HEK293 (cell line): Measurements from ENCODE around the gene CLIC4.

ENCODE experiments used
- CTCF ChIA-PET: fragments of 350-600 bp; formaldehyde crosslinking; extraction: SDS; loops from one replicate; lab custom pipeline; 2021; ENCODE audit warnings: antibody characterized with exemption; lab: Yijun Ruan, JAX
- POLR2A ChIA-PET: fragments of 300-600 bp; formaldehyde crosslinking; extraction: SDS; loops from one replicate; lab custom pipeline; 2020; ENCODE audit warnings: antibody characterized with exemption, inconsistent platforms; lab: Yijun Ruan, JAX
- H3K27ac ChIP-seq: fragments of 200-500 bp; sonication (Bioruptor generic); 2 replicates; pipeline ENCODE4 v1.5.1; 2014; ENCODE audit warnings: low read depth, low read length, control low read depth, inconsistent platforms; ENCODE audit errors: extremely low read depth
- H3K36me3 ChIP-seq, 2 experiments: fragments of 200-500 bp in 1 of 2; sonication (Bioruptor generic) in 1 of 2; 1 replicate in 1 of 2; 2 replicates in 1 of 2; pipeline ENCODE4 v1.5.1; 2014 to 2017; ENCODE audit warnings: inconsistent platforms in 2 of 2, low read length in 2 of 2; ENCODE audit not compliant: control insufficient read depth in 2 of 2, insufficient read depth in 1 of 2
- H3K4me1 ChIP-seq: fragments of 200-500 bp; sonication (Bioruptor generic); 2 replicates; pipeline ENCODE4 v1.5.1; 2014; ENCODE audit warnings: mild to moderate bottlenecking, low read length, inconsistent platforms; ENCODE audit not compliant: control insufficient read depth, insufficient read depth
- H3K4me3 ChIP-seq: 2 replicates; pipeline ENCODE4 v1.5.1; 2011; ENCODE audit warnings: low read depth, mild to moderate bottlenecking, control low read depth, low read length, moderate library complexity
- H3K9me3 ChIP-seq: fragments of 200-500 bp; sonication (Bioruptor generic); 2 replicates; pipeline ENCODE4 v1.5.1; 2014; ENCODE audit warnings: low read depth, low read length, inconsistent platforms; ENCODE audit not compliant: control insufficient read depth, insufficient read depth
- MEIS1 ChIP-seq: sonication (generic); formaldehyde crosslinking; IDR thresholded peaks from 2 replicates; pipeline ENCODE4 v1.8.1; 2022; ENCODE audit warnings: missing genetic modification reagents, mild to moderate bottlenecking, borderline replicate concordance
- OSR2 ChIP-seq: fragments of 450-650 bp; formaldehyde crosslinking; IDR thresholded peaks from 2 replicates; pipeline ENCODE4 v1.5.1; 2016; ENCODE audit warnings: missing biosample characterization, missing genetic modification characterization
- PRDM1 ChIP-seq: fragments of 450-650 bp; formaldehyde crosslinking; IDR thresholded peaks from 2 replicates; pipeline ENCODE4; 2016; ENCODE audit warnings: missing biosample characterization, missing genetic modification characterization
- SALL2 ChIP-seq: fragments of 450-650 bp; formaldehyde crosslinking; IDR thresholded peaks from 2 replicates; pipeline ENCODE4 v1.5.0; 2017; ENCODE audit warnings: missing biosample characterization, mild to moderate bottlenecking, missing genetic modification characterization, borderline replicate concordance
- SETDB1 ChIP-seq: IDR thresholded peaks from one replicate; pipeline ENCODE4 v1.6.1; 2017; ENCODE audit warnings: mild to moderate bottlenecking, low read length, moderate library complexity, mixed read lengths; ENCODE audit not compliant: insufficient read length
- WT1 ChIP-seq: fragments of 450-650 bp; formaldehyde crosslinking; IDR thresholded peaks from 2 replicates; pipeline ENCODE4 v1.5.1; 2016; ENCODE audit warnings: missing biosample characterization, missing genetic modification characterization
- ZBTB17 ChIP-seq: fragments of 450-650 bp; formaldehyde crosslinking; IDR thresholded peaks from 2 replicates; pipeline ENCODE4 v1.5.1; 2016; ENCODE audit warnings: missing biosample characterization, missing genetic modification characterization
- ZBTB48 ChIP-seq: fragments of 450-650 bp; formaldehyde crosslinking; IDR thresholded peaks from 2 replicates; pipeline ENCODE4 v1.5.1; 2016; ENCODE audit warnings: missing biosample characterization, missing genetic modification characterization
- ZIC2 ChIP-seq: fragments of 450-650 bp; formaldehyde crosslinking; IDR thresholded peaks from 2 replicates; pipeline ENCODE4 v1.5.1; 2016; ENCODE audit warnings: missing biosample characterization, missing genetic modification characterization
- ZNF10 ChIP-seq: fragments of 450-650 bp; formaldehyde crosslinking; IDR thresholded peaks from 2 replicates; pipeline ENCODE4 v1.5.1; 2017; ENCODE audit warnings: missing biosample characterization, missing genetic modification characterization
- ZNF114 ChIP-seq: fragments of 450-650 bp; formaldehyde crosslinking; IDR thresholded peaks from 2 replicates; pipeline ENCODE4 v1.5.0; 2017; ENCODE audit warnings: missing biosample characterization, missing genetic modification characterization
- ZNF138 ChIP-seq: fragments of 450-650 bp; formaldehyde crosslinking; IDR thresholded peaks from 2 replicates; pipeline ENCODE4 v1.5.1; 2016; ENCODE audit warnings: missing biosample characterization, missing genetic modification characterization, borderline replicate concordance
- ZNF174 ChIP-seq: fragments of 450-650 bp; formaldehyde crosslinking; IDR thresholded peaks from 2 replicates; pipeline ENCODE4 v1.5.0; 2017; ENCODE audit warnings: missing biosample characterization, mild to moderate bottlenecking, missing genetic modification characterization
- ZNF19 ChIP-seq: fragments of 450-650 bp; formaldehyde crosslinking; IDR thresholded peaks from 2 replicates; pipeline ENCODE4; 2016; ENCODE audit warnings: missing biosample characterization, missing genetic modification characterization, low read depth
- ZNF221 ChIP-seq: fragments of 450-650 bp; formaldehyde crosslinking; IDR thresholded peaks from 2 replicates; pipeline ENCODE4 v1.5.1; 2017; ENCODE audit warnings: missing biosample characterization, missing genetic modification characterization, borderline replicate concordance
- ZNF248 ChIP-seq: fragments of 450-650 bp; formaldehyde crosslinking; IDR thresholded peaks from 2 replicates; pipeline ENCODE4 v1.5.1; 2017; ENCODE audit warnings: missing biosample characterization, missing genetic modification characterization
- ZNF292 ChIP-seq: fragments of 450-650 bp; formaldehyde crosslinking; IDR thresholded peaks from 2 replicates; pipeline ENCODE4 v1.5.1; 2016; ENCODE audit warnings: low read depth, missing biosample characterization, missing genetic modification characterization, borderline replicate concordance
- ZNF335 ChIP-seq: fragments of 450-650 bp; formaldehyde crosslinking; conservative IDR thresholded peaks from 2 replicates; pipeline ENCODE4 v1.5.1; 2016; ENCODE audit warnings: missing biosample characterization, missing genetic modification characterization
- ZNF394 ChIP-seq: fragments of 450-650 bp; formaldehyde crosslinking; IDR thresholded peaks from 2 replicates; pipeline ENCODE4 v1.5.1; 2016; ENCODE audit warnings: missing biosample characterization, missing genetic modification characterization, mild to moderate bottlenecking, moderate library complexity, borderline replicate concordance
- ZNF501 ChIP-seq: fragments of 450-650 bp; formaldehyde crosslinking; IDR thresholded peaks from 2 replicates; pipeline ENCODE4 v1.5.1; 2016; ENCODE audit warnings: missing biosample characterization, missing genetic modification characterization
- ZNF549 ChIP-seq: fragments of 450-650 bp; IDR thresholded peaks from 2 replicates; pipeline ENCODE4 v1.5.1; 2018; ENCODE audit warnings: missing biosample characterization, missing genetic modification characterization, mild to moderate bottlenecking, inconsistent platforms, moderate library complexity
- ZNF596 ChIP-seq: fragments of 450-650 bp; IDR thresholded peaks from 2 replicates; pipeline ENCODE4 v1.5.0; 2018; ENCODE audit warnings: missing biosample characterization, mild to moderate bottlenecking, missing genetic modification characterization, moderate library complexity
- ZNF610 ChIP-seq: fragments of 450-650 bp; formaldehyde crosslinking; IDR thresholded peaks from 2 replicates; pipeline ENCODE4 v1.5.1; 2016; ENCODE audit warnings: missing biosample characterization, missing genetic modification characterization, borderline replicate concordance
- ZNF624 ChIP-seq: fragments of 450-650 bp; formaldehyde crosslinking; IDR thresholded peaks from 2 replicates; pipeline ENCODE4 v1.5.1; 2017; ENCODE audit warnings: missing biosample characterization, missing genetic modification characterization
- ZNF785 ChIP-seq: fragments of 450-650 bp; formaldehyde crosslinking; IDR thresholded peaks from 2 replicates; pipeline ENCODE4 v1.5.1; 2016; ENCODE audit warnings: missing biosample characterization, missing genetic modification characterization
- TF ChIP-seq, protein P1 (sequence below): fragments of 450-650 bp; formaldehyde crosslinking; IDR thresholded peaks from 2 replicates; pipeline ENCODE4 v1.5.1; 2017; ENCODE audit warnings: missing biosample characterization, missing genetic modification characterization
- TF ChIP-seq, protein P2 (sequence below): fragments of 450-650 bp; formaldehyde crosslinking; conservative IDR thresholded peaks from 2 replicates; pipeline ENCODE4 v1.5.1; 2016; ENCODE audit warnings: low read depth, missing biosample characterization, missing genetic modification characterization
- TF ChIP-seq, protein P3 (sequence below): fragments of 450-650 bp; IDR thresholded peaks from 2 replicates; pipeline ENCODE4 v1.5.1; 2018; ENCODE audit warnings: missing biosample characterization, mild to moderate bottlenecking, missing genetic modification characterization

Gene CLIC4

DNA sequence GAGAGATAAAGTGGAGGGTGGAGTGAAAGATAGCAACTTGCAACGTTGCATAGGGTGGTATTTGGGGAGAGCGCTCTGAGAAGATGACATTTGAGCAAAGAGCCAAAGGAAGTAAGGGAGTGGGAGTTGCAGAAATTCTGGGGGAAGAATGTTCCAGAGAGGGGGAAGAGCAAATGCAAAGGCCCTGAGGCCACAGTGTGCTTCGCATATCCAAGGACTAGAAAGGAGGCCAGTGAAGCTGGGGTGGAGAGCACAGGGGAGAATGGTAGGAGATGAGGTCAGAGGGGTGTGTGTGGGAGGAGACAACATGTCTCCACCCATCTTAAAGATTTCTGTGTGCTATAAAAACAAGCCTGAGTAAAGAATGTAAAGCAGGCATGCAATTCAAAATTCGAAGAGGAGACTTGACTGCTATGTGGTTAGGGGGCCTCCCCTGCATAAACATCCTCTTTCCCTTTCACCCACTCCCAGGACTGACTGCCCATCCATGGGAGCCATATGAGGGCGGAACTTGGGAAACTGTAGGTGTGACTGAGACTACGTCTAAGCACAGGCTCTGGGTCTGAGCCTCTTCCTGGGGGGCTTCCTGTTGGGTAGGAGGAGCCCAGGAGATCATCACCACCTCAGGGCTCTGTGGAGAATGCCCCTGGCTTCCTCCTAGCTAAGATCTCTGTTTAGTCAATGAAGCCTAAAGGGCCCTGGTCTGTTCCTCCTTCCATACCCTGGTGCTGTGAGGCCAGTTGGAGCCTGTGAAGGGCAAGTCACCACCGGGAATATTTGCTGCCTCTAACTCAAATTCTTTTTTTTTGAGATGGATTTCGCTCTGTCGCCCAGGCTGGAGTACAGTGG lies 2.9 kb upstream of the CLIC4 start (continued):
- peak; percentile 44 for TF ChIP-seq SETDB1
- TF ChIP-seq, protein P1, sequence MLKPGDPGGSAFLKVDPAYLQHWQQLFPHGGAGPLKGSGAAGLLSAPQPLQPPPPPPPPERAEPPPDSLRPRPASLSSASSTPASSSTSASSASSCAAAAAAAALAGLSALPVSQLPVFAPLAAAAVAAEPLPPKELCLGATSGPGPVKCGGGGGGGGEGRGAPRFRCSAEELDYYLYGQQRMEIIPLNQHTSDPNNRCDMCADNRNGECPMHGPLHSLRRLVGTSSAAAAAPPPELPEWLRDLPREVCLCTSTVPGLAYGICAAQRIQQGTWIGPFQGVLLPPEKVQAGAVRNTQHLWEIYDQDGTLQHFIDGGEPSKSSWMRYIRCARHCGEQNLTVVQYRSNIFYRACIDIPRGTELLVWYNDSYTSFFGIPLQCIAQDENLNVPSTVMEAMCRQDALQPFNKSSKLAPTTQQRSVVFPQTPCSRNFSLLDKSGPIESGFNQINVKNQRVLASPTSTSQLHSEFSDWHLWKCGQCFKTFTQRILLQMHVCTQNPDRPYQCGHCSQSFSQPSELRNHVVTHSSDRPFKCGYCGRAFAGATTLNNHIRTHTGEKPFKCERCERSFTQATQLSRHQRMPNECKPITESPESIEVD (tag by site-specific recombination), result peak; percentile 57; the same call in 1 of the 2 replicates
- TF ChIP-seq ZBTB17 (tag by site-specific recombination), result peak; percentile 67; the same call in 1 of the 2 replicates
- TF ChIP-seq ZNF335 (tag by site-specific recombination), result peak; percentile 56
- no peak for TF ChIP-seq ZNF174
- no peak for TF ChIP-seq ZIC2 (tag by site-specific recombination)

DNA sequence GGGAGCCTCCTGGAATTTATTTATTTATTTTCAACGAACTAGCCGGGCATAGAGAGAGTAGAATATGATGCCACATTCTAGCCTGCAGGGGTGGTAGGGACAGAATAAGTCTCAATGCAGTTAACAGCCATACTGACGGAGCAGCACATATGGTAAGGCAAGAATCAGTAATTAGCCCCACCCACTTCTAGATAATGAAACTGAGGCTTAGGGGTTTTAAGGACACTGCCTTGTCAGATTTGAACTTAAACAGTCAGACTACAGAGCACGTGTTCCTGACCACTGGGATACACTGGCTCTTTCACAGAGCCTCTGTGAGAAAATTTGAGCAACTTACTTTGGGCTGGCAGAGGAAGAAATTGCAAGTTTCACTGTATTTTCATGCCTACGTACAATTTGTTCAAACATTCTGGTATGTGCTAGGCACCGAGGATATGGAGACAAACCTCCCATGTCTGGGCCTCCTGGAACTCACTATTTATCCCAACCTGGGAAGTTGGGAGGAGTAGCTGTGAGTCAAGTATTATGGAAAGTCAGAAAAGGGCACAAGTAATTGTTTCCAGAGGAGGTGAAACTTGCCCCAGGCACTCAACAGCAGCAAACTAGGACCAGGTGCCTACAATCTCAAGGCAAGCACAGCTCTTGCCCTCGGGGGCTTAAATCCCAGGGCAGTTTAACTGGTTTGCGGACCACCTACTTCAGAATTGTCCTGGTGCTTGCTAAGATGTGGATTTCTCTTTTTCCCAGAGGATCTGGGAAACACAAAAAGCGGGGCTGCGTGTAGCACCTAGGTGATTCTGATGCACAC lies 1.6 kb upstream of the CLIC4 start:
- no peak overlapping the region for H3K4me3 ChIP-seq
- H3K36me3 ChIP-seq, result no peaks in the 10 kb centered on the region; a peak in 1 of 3 replicates
- ChIA-PET POLR2A (interaction anchor here (2.1 kb wide), 1 partner anchor 83 kb away, joined by 12 read pairs; no protein-coding TSS in a partner anchor), CTCF (interaction anchor here (0.7 to 3.5 kb wide), 6 partner anchors 11 to 256 kb away, joined by 3 to 26 read pairs (median 6); no protein-coding TSS in a partner anchor)
- H3K9me3 ChIP-seq, result no peaks in the 10 kb centered on the region
- H3K27ac ChIP-seq, result no peak overlapping the region; the same call in 1 of the 2 replicates
- H3K4me1 ChIP-seq, result peaks cover 5% of the 10 kb centered on the region; the same call in 1 of the 2 replicates
- TF ChIP-seq ZNF114 (tag by site-specific recombination) (no peak), ZNF501 (no peak), ZNF785 (no peak), ZBTB17 (tag by site-specific recombination) (0 out of 2 replicates have a peak, but pooled peaks have one; percentile 12), ZNF596 (tag by site-specific recombination) (no peak), ZNF221 (no peak), ZNF394 (tag by site-specific recombination) (peak; percentile 89), MEIS1 (CRISPR knock-in tag) (no peak), PRDM1 (peak; percentile 83), ZNF138 (no peak), ZNF248 (tag by site-specific recombination) (no peak), ZIC2 (tag by site-specific recombination) (no peak), ZNF19 (no peak), SALL2 (tag by site-specific recombination) (no peak), ZNF292 (tag by site-specific recombination) (0 out of 2 replicates have a peak, but pooled peaks have one; percentile 2), WT1 (tag by site-specific recombination) (peak; percentile 71), ZNF549 (no peak), ZNF624 (tag by site-specific recombination) (no peak), OSR2 (tag by site-specific recombination) (peak; percentile 54; the same call in 1 of the 2 replicates), ZNF10 (tag by site-specific recombination) (no peak), ZNF610 (tag by site-specific recombination) (no peak), ZBTB48 (tag by site-specific recombination) (peak; percentile 70; the same call in 1 of the 2 replicates)
- TF ChIP-seq, protein P2, sequence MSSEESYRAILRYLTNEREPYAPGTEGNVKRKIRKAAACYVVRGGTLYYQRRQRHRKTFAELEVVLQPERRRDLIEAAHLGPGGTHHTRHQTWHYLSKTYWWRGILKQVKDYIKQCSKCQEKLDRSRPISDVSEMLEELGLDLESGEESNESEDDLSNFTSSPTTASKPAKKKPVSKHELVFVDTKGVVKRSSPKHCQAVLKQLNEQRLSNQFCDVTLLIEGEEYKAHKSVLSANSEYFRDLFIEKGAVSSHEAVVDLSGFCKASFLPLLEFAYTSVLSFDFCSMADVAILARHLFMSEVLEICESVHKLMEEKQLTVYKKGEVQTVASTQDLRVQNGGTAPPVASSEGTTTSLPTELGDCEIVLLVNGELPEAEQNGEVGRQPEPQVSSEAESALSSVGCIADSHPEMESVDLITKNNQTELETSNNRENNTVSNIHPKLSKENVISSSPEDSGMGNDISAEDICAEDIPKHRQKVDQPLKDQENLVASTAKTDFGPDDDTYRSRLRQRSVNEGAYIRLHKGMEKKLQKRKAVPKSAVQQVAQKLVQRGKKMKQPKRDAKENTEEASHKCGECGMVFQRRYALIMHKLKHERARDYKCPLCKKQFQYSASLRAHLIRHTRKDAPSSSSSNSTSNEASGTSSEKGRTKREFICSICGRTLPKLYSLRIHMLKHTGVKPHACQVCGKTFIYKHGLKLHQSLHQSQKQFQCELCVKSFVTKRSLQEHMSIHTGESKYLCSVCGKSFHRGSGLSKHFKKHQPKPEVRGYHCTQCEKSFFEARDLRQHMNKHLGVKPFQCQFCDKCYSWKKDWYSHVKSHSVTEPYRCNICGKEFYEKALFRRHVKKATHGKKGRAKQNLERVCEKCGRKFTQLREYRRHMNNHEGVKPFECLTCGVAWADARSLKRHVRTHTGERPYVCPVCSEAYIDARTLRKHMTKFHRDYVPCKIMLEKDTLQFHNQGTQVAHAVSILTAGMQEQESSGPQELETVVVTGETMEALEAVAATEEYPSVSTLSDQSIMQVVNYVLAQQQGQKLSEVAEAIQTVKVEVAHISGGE (tag by site-specific recombination), result no peak
- TF ChIP-seq, protein P3, sequence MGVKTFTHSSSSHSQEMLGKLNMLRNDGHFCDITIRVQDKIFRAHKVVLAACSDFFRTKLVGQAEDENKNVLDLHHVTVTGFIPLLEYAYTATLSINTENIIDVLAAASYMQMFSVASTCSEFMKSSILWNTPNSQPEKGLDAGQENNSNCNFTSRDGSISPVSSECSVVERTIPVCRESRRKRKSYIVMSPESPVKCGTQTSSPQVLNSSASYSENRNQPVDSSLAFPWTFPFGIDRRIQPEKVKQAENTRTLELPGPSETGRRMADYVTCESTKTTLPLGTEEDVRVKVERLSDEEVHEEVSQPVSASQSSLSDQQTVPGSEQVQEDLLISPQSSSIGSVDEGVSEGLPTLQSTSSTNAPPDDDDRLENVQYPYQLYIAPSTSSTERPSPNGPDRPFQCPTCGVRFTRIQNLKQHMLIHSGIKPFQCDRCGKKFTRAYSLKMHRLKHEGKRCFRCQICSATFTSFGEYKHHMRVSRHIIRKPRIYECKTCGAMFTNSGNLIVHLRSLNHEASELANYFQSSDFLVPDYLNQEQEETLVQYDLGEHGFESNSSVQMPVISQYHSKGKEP, result 0 out of 2 replicates have a peak, but pooled peaks have one; percentile 18
